IMR-90 (cell line): ENCODE results near the gene MAP3K5. TPM values are rescaled to one million over a fixed set of nuclear protein-coding genes. Genes with fewer than 3 reads are reported as not detected.

Source experiments
- ATAC-seq: fragments of 200-7000 bp; cut with Tn5 transposase; 2 replicates; pipeline ENCODE4 v1.9.1; 2020; ENCODE audit warnings: low read depth, mild to moderate bottlenecking, moderate library complexity
- BruUV-seq: library from RNA; stranded (reverse); fragments of 400-500 nt; replicated peaks from 2 replicates; lab custom pipeline; 2021; lab: Mats Ljungman, UMichigan
- CTCF ChIA-PET: fragments of 300-600 bp; formaldehyde crosslinking; extraction: SDS; loops from one replicate; lab custom pipeline; 2021; ENCODE audit warnings: antibody characterized with exemption; lab: Yijun Ruan, JAX
- POLR2A ChIA-PET: fragments of 300-600 bp; sonication (Branson Sonifier 250); formaldehyde crosslinking; loops from one replicate; lab custom pipeline; 2022; ENCODE audit warnings: antibody characterized with exemption; ENCODE audit not compliant: unreplicated experiment; lab: Charles Lee
- DNase-seq: peaks from one replicate; pipeline ENCODE4 v3.0.0; 2013
- H2AFZ ChIP-seq: replicated peaks from 2 replicates; pipeline ENCODE3; 2013; ENCODE audit warnings: low read length, mild to moderate bottlenecking; ENCODE audit not compliant: poor library complexity
- H2AK5ac ChIP-seq: 2 replicates; pipeline ENCODE4 v1.6.1; 2013; ENCODE audit warnings: low read depth, low read length, inconsistent platforms
- H2AK9ac ChIP-seq: replicated peaks from 2 replicates; pipeline ENCODE3; 2013; ENCODE audit warnings: mild to moderate bottlenecking, low read depth, low read length, moderate library complexity; ENCODE audit not compliant: poor library complexity
- H2BK120ac ChIP-seq: 2 replicates; pipeline ENCODE4 v1.6.1; 2013; ENCODE audit warnings: low read depth, low read length, inconsistent platforms
- H2BK15ac ChIP-seq: 3 replicates; pipeline ENCODE4 v1.6.1; 2013; ENCODE audit warnings: low read depth, low read length, inconsistent platforms
- H2BK20ac ChIP-seq: 2 replicates; pipeline ENCODE4 v1.6.1; 2013; ENCODE audit warnings: low read depth, mild to moderate bottlenecking, inconsistent platforms, low read length, moderate library complexity
- H2BK5ac ChIP-seq: 2 replicates; pipeline ENCODE4 v1.6.1; 2013; ENCODE audit warnings: mild to moderate bottlenecking, low read depth, low read length, inconsistent platforms; ENCODE audit not compliant: poor library complexity, severe bottlenecking
- H3K14ac ChIP-seq: replicated peaks from 2 replicates; pipeline ENCODE4 v1.6.1; 2013; ENCODE audit warnings: low read depth, low read length, inconsistent platforms
- H3K18ac ChIP-seq: 2 replicates; pipeline ENCODE4 v1.6.1; 2013; ENCODE audit warnings: low read depth, low read length, control low read depth
- H3K23ac ChIP-seq: 2 replicates; pipeline ENCODE4 v1.6.1; 2013; ENCODE audit warnings: low read depth, low read length, inconsistent platforms
- H3K27ac ChIP-seq: 2 replicates; pipeline ENCODE4 v1.5.1; 2013; ENCODE audit warnings: mild to moderate bottlenecking, control low read depth, low read length; ENCODE audit not compliant: insufficient read depth
- H3K27me3 ChIP-seq: 2 replicates; pipeline ENCODE4 v1.6.1; 2013; ENCODE audit warnings: low read length; ENCODE audit not compliant: control insufficient read depth, insufficient read depth
- H3K36me3 ChIP-seq: 2 replicates; pipeline ENCODE4 v1.6.1; 2013; ENCODE audit warnings: low read length, mixed read lengths; ENCODE audit not compliant: control insufficient read depth, insufficient read depth
- H3K4ac ChIP-seq: 2 replicates; pipeline ENCODE4 v1.6.1; 2013; ENCODE audit warnings: low read depth, low read length, inconsistent platforms
- H3K4me1 ChIP-seq: 2 replicates; pipeline ENCODE4 v1.6.1; 2013; ENCODE audit warnings: low read length, mixed read lengths; ENCODE audit not compliant: control insufficient read depth, insufficient read depth
- H3K4me2 ChIP-seq: 2 replicates; pipeline ENCODE4 v1.6.1; 2013; ENCODE audit warnings: low read depth, mild to moderate bottlenecking, control low read depth, low read length, moderate library complexity
- H3K4me3 ChIP-seq: 2 replicates; pipeline ENCODE4 v1.5.1; 2013; ENCODE audit warnings: low read depth, mild to moderate bottlenecking, control low read depth, low read length, moderate library complexity; ENCODE audit not compliant: insufficient read depth
- H3K56ac ChIP-seq: 2 replicates; pipeline ENCODE4 v1.6.1; 2013; ENCODE audit warnings: low read length, inconsistent platforms; ENCODE audit not compliant: insufficient read depth; ENCODE audit errors: extremely low read depth
- H3K79me1 ChIP-seq, 2 experiments: 2 replicates each; pipeline ENCODE4 v1.6.1; 2013; ENCODE audit warnings: low read length in 2 of 2, inconsistent platforms in 1 of 2, low read depth in 1 of 2
- H3K9ac ChIP-seq: 2 replicates; pipeline ENCODE4 v1.6.1; 2013; ENCODE audit warnings: low read depth, low read length, control low read depth
- H3K9me1 ChIP-seq: 2 replicates; pipeline ENCODE4 v1.6.1; 2013; ENCODE audit warnings: low read length, inconsistent platforms; ENCODE audit not compliant: insufficient read depth
- H3K9me3 ChIP-seq: 2 replicates; pipeline ENCODE4 v1.6.1; 2013; ENCODE audit warnings: low read length; ENCODE audit not compliant: control insufficient read depth, insufficient read depth
- H4K20me1 ChIP-seq: 2 replicates; pipeline ENCODE4 v1.6.1; 2013; ENCODE audit warnings: low read length, inconsistent platforms; ENCODE audit not compliant: insufficient read depth
- H4K5ac ChIP-seq: 2 replicates; pipeline ENCODE4 v1.6.1; 2013; ENCODE audit warnings: mild to moderate bottlenecking, low read depth, low read length, control low read depth
- H4K8ac ChIP-seq, 2 experiments: 2 replicates each; pipeline ENCODE4 v1.6.1; 2013; ENCODE audit warnings: low read depth in 2 of 2, low read length in 2 of 2, control low read depth in 1 of 2, inconsistent platforms in 1 of 2
- H4K91ac ChIP-seq: 2 replicates; pipeline ENCODE4 v1.6.1; 2013; ENCODE audit warnings: low read depth, low read length, inconsistent platforms; ENCODE audit not compliant: insufficient read depth
- CHD1 ChIP-seq: IDR thresholded peaks from 2 replicates; pipeline ENCODE4 v1.6.1; 2012; ENCODE audit warnings: low read depth, low read length, improper control_type of control experiment
- FOS ChIP-seq: fragments of 150-350 bp; IDR thresholded peaks from 2 replicates; pipeline ENCODE4 v1.6.1; 2016; ENCODE audit warnings: low read depth, low read length
- MAFK ChIP-seq: IDR thresholded peaks from 2 replicates; pipeline ENCODE4 v1.6.1; 2012; ENCODE audit warnings: low read depth, low read length, improper control_type of control experiment
- MAZ ChIP-seq: IDR thresholded peaks from 2 replicates; pipeline ENCODE4 v1.6.1; 2012; ENCODE audit warnings: low read depth, mild to moderate bottlenecking, low read length, improper control_type of control experiment, moderate library complexity, borderline replicate concordance
- MXI1 ChIP-seq: IDR thresholded peaks from 2 replicates; pipeline ENCODE4 v1.6.1; 2012; ENCODE audit warnings: low read depth, mild to moderate bottlenecking, low read length, moderate library complexity, borderline replicate concordance
- SMC3 ChIP-seq: fragments of 150-350 bp; IDR thresholded peaks from 2 replicates; pipeline ENCODE4 v1.6.1; 2016; ENCODE audit warnings: low read depth, mild to moderate bottlenecking, antibody characterized with exemption, low read length, moderate library complexity
- USF2 ChIP-seq: fragments of 150-350 bp; IDR thresholded peaks from 2 replicates; pipeline ENCODE4 v1.6.1; 2017; ENCODE audit warnings: mild to moderate bottlenecking, antibody characterized with exemption, low read length, low read depth
- WGBS, 2 experiments: methylation state at CpG; one replicate each; pipeline versions ENCODE4 v1.1.5 to v1.1.7; 2013; ENCODE audit warnings: missing lambda C conversion rate in 2 of 2; ENCODE audit not compliant: insufficient read length in 1 of 2; ENCODE audit errors: extremely low coverage in 2 of 2; 5-methylcytosine and 5-hydroxymethylcytosine counted together
- dilution Hi-C: fragments of 300-500 bp; cut with HindIII; formaldehyde crosslinking; loops from one replicate; pipeline ENCODE4 v1.14.3; 2018; ENCODE audit warnings: low sequenced_read_pairs; ENCODE audit not compliant: unreplicated experiment
- in situ Hi-C: fragments of 300-500 bp; cut with MboI; formaldehyde crosslinking; loops from 3 replicates; pipeline ENCODE4 v1.14.3; 2019; ENCODE audit warnings: low sequenced_read_pairs, inconsistent platforms, mixed read lengths
- intact Hi-C: fragments of 100-400 bp; cut with micrococcal nuclease; formaldehyde crosslinking; loops from 2 replicates; pipeline ENCODE4 v1.10.0; 2022
- polyA plus RNA-seq, 3 experiments: library from polyadenylated mRNA; depleted of rRNA; stranded (reverse); fragments of >200 nt; gene quantifications; 2 replicates each; pipeline ENCODE4 v1.2.3, GENCODE V29; 2012; ENCODE audit warnings: low replicate concordance in 1 of 3
- total RNA-seq: library from RNA; depleted of rRNA; stranded (reverse); fragments of >200 nt; gene quantifications from 2 replicates; pipeline ENCODE4 v1.2.3, GENCODE V29; 2012

Gene MAP3K5
- total and polyA plus RNA-seq, 2 of the 4 experiments (the other 2 are of a cell fraction), result 5.4 to 17.6 TPM

- Histone ChIP-seq H3K4me2 (no peak overlapping the region), H3K27me3 (peaks cover 14% of the 10 kb centered on the region), H3K18ac (no peak overlapping the region), H3K36me3 (no peaks in the 10 kb centered on the region), H3K4me3 (no peak overlapping the region), H3K14ac (no peak overlapping the region), H4K8ac (no peak overlapping the region), H2BK5ac (no peak overlapping the region), H3K9me1 (no peaks in the 10 kb centered on the region), H3K9me3 (no peaks in the 10 kb centered on the region), H2BK120ac (no peak overlapping the region), H4K20me1 (no peaks in the 10 kb centered on the region), H3K4ac (no peak overlapping the region), H3K4me1 (no peaks in the 10 kb centered on the region; the same call in 1 of the 2 replicates), H2AK5ac (no peak overlapping the region), H4K5ac (no peak overlapping the region), H3K27ac (no peak overlapping the region), H2BK15ac (no peak overlapping the region), H2AFZ (no peak overlapping the region), H2BK20ac (no peak overlapping the region), H2AK9ac (no peak overlapping the region), H3K56ac (no peak overlapping the region), H4K91ac (no peak overlapping the region), H3K9ac (no peak overlapping the region), H3K79me1 (no peaks in the 10 kb centered on the region), H3K23ac (no peak overlapping the region)
- dilution Hi-C loops (no loop called here), intact Hi-C loops (no loop called here), in situ Hi-C loops (no loop called here)
- no CpG with 5 or more reads among the region's 4 CpGs for WGBS, 2 experiments
- ATAC-seq, result no peak
- no peak for DNase-seq
- ChIA-PET CTCF (no interaction called here), POLR2A (no interaction called here)
- no TSS peak for BruUV-seq
- TF ChIP-seq CHD1 (no peak), MAZ (no peak), MXI1 (no peak), MAFK (peak; percentile 97), SMC3 (no peak), FOS (no peak), USF2 (no peak)
Measured at GRCh38 chr6:136521911-136522310, 270.4 kb downstream of the MAP3K5 start.
